Activated CD4-positive, alpha-beta T cell treated with anti-CD3 and anti-CD28 coated beads, Interleukin-2, amount 50 U/mL, for 1 hour (primary cell): Measurements from ENCODE around the gene ADGRA1.

Experiments used
- DNase-seq: peaks from one replicate; pipeline ENCODE4 v3.0.0-alpha.2; 2020

The ADGRA1 gene

DNA sequence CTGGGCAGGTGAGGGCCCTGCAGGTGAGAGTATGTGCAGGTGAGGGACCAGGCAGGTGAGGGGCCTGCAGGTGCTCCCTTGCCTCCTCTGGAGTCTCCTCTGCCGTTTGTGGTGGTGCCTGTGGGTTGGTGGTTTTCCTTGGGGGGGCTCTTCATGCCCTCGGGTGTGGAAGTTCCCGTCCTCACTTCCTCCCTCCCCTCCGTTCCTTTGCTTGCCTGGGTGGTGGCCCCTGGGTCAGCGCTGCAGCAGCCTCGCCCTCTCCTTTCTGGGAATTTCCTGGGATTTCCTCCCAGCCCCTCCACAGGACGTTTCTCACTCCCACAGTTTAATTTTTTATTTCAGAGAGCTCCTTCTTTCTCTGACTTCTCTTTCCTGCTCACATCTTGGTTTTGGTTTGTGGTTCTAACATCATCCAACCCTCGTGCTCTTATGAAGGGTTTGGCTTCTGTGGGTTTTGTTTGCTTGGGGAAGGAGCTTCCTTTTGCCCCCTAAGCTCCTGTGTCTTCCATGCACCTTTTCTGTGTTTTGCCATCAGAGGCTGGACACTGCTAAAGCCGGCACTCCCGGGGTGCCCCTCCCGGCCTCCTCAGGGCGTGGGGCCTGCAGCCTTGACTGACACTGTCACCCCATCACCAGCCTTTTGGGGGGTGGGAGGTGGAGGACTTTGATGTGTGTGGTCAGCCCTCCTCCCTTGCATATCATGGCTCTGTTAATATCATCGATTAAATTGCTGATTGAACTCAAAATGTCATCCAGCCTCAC lies 29.2 kb upstream of the ADGRA1 start:
- DNase-seq = no peak

DNA sequence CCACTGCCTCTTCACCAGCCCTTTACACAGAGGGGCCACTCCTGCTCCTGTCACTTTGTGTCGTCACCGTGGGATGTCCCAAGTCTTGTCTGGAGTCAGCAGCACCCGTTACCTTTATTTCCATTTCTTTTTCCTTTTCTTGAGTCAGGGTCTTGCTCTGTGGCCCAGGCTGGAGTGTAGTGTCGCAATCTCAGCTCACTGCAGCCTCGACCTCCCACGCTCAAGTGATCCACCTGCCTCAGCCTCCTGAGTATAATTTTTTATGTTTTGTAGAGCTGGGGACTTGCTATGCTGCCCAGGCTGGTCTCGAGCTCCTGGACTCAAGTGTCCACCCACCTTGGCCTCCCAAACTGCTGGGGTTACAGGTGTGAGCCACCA lies 28.6 kb upstream of the ADGRA1 start:
- DNase-seq = no peak

DNA sequence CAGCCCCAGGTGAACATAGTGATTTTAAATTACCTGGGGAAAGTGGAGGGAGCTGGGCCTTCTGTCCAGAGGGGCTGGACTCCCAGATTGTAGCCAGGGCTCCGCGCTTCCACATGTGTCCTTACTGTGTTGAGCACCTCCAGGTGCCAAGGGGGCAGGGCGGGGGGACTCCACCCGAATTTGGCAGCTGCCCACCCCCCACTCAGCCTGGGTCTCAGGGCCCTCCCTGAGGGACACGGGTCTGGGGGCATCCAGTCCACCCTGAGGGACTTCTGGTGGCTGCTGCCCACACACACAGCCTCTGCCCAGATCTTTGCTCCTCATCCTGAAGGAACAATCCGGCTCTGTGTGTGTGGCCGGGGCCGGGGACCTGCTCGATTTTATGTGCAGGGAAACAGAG lies 28.2 kb upstream of the ADGRA1 start:
- DNase-seq = no peak

DNA sequence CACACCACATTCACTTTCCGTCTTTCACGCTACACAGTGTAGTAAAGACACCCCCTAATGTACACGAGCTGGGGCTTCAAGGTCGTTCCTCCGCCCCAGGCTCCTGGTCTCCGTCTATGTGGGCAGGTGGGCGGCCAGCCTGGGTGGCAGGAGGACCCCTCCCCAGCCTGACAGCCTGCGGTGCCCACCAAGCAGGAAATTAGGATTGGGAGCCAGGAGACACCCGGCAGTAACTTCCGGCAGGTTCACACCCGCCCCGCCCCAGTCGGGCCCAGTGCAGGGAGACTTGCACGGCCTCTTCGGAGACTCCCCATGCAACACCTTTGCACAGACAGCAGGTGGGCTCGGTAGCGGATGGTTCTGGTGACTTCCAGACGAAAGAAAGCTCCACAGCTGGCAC lies 27.7 kb upstream of the ADGRA1 start:
- DNase-seq = no peak

DNA sequence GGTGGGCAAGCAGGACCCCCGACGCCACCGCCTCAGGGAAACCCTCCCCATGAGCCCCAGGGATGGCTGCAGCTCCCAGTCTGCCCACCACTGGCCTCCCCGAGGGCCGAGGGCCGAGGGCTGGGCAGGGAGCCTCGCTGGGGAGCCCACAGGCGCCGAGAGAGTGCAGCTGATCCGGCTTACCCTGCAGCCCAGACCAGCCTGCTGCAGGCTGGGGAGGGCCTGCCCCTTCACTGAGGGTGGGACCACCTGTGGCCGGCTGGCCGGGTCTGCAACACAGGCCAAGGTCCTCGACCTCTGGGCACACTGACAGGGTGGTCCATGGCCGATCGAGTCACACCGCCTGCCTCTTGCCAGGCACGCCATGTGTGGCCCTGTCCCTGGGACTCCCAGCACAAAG lies 27.3 kb upstream of the ADGRA1 start:
- DNase-seq = no peak

DNA sequence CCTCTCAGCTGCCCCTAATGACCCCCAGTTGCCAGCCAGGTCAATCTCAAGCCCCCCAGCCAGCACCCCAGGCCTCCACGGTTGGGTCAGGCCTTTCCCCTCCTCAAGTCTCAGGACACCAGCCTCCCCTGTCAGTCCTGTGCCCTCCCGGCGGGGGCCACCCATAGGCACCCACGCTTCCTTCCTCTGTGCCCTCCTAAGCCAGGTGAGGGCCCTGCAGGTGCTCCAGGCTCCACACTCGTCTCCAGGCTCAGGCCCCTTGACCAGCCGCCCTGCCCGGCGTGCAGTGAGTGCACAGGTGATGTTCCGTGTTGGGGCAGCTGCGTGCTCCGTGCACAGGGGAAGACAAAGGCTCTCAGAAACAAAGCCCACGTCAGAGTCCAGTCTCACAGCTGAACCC lies 26.8 kb upstream of the ADGRA1 start:
- no peak for DNase-seq

DNA sequence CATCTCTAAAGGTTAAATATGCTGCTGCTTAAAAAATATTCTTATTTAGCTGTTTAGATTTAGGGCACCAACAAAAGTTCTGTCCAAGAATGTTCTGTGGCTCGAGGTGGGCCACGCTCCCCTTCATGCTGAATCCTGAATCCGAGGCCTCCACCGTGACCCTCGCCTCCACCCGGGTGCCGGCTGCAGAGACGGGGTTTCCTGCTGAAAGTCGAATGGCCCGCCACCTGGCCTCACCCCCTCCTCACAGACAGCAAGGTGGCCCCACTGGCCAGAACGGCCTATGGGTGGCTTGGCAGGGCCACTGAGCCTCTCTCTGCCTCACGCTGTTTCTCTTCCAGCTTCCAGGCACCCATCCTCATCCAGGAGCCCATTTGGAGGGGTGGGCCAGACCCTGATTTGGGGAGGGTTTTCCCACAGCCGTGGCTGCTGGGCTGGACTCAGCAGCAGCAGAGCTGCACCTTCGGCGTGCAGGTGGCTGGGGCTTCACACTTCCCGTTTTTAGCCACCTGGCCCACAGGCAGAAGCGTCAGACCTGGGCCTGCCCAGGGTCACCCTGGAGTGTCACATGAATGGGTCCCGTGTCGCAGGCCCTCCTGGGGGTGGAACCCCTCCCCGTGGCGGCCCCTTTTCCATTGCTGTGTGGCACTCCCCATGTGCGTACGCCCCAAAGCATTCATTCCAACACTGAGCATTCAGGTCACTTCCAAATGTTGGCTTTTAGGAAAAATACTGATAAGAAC lies 26.3 kb upstream of the ADGRA1 start:
- no peak for DNase-seq

DNA sequence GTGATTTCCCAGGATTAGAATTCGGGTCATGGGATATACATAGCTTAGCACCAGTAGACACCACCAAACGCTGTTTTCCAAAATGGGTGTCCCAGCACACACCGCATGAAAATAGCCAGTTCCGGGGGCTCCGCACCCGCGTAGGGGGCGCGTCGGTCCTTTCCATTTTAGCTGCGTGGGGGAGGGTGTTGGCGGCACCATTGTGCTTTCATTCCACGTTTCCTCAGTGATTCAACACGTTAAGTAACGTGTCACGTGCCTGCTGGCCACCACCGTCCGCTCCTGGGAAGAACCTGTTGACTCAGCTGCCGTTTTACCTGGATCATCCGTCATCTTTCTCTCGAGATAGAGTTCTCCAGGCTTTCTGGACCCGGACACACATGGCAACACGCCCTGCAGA lies 25.6 kb upstream of the ADGRA1 start:
- DNase-seq = no peak

DNA sequence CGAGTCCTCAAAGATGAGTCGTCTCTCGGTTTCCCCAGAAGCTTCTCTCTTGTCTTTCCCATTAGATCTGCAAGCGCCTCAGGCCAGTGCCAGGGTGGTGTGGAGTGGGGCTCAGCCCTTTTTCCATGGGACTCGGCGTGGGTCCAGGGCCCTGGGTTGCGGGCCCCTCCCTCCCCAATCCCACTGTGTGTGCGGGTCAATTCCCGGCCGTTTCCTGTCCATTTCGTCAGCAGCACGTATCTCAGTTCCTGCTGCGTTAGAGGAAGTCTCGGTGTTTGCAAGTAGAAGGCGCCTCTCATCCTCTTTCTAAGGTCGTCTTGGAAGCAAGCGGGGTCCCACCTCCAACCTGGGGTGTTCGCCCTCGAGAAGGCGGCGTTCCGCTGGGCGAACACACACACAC lies 25.1 kb upstream of the ADGRA1 start:
- DNase-seq = no peak

DNA sequence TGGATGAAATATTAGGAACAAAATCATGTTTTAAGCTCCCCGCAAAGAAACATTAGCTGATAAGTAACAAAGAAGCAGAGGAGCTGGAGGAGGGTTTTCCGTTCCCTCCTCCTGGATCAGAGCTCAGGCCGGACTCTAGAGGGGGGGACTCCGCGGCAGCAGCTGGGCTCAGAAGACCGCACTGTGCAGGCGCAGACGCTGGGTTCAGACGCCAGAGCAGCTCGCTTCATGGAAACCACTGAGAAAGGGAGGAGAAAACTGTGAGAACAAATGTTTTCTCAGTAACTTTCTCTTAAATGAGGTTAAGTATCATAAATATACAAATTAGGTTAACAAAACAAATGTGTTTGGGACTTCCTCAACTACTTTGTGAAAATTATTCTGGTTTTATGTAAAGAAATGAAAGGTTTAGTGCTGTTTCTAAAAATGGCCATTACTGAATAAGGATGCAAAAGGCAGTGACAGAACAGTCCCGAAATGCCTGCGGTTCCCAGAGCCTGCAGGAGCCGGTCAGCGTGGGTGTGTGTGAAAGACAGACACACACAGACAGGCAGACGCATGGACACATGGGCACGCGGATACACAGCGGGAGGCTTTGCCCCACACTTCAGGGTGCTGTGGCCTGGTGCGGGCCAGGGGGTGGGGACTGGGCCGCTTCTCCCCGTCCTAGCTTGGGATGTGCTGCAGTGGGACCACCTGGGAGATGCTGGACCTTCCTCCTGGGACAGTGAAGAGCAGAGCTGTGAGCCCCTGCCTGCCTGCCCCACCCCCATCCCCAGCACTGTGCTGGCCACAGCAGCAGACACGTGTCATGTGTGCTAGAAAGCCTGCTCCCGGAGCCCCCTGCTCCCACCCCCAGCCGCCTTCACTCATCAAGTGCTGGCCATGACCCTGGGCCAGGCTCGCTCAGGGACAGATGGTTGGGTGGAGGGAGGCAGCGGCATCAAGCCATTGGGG lies 20.3 kb upstream of the ADGRA1 start:
- DNase-seq = no peak

DNA sequence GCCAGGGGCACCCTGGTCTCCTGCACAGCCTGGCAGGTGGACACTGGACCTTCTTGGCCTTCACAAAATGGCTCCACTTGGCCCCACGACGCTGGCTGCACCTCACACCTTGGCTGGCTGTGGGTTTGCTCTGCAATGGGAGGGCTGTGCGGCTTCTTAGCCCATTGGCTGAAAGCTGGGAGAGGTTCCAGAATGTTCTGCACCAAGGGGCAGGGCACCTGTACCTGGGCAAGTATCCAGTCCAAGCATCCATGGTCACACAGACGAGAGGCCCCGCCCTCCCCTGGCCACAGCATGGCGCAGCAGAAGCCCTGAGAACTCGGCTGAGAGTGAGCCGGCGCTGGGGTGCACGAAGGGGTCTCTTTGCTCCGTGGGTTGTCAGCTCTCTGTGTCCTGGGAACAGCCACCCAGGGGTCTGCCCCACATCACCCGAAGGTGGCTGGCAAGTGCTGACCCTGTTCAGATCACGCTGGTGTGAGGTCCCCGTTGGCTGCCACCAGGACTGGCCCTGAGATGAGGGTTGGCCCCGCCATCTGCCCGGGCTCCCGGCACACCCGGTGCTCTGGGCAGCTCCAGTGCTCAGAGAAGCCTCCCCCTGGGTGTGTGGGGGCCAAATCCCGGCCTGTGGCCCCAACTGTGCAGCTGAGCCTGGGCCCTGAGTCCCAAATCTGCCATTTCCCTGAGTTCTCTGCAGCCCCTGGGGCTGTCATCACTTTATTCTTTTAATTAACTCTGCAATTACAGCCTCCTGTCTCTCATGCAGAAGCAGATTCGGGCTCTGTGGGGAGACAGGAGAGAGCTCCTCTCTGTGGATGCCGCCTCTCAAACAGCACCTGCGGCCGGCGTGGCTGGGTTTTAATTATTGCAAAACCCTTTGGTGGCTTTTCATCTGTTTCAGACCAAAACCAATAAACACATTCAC lies 19.4 kb upstream of the ADGRA1 start:
- no peak for DNase-seq

DNA sequence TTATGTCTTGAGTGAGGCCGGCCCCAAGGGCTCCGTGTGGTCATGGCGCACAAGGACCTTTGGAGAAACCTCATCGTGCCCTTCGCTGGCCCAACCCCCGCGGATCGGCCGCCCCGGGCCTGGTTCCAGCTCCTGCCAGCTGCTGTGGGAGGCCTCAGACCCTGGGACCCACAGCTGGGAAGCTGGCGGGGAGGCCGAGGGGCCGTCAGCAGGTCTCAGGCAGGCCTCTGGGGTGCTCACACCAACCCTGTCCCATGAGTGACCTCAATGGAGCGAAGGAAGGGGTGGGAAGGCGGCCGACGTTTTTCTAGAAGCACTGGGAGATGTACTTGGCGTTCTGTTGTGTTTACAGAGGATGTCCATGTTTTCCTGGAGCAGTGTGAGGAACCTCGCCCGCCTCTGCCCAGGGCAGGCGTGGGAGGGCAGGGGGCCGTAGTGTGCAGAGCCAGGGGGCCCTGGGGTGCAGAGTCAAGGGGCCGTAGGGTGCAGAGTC lies 18.6 kb upstream of the ADGRA1 start:
- no peak for DNase-seq

DNA sequence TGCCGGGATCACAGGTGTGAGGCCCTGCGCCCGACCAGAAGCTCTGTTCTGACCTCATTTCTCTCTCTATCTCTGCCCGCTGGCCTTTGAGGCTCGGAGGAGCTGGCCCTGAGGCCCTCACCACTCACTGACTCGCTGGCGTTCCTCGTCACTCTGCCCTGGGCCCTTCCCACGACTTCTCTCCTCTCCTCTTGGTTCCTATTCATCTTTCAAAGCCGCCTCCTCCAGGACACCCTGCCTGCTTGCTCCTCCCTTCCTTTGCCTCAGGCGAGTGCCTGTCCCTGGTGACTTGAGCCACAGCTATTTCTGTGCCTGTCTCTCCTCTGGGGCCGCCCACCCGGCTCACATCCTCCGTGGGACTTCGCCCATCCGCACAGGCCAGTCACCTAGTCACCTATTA lies 17.3 kb upstream of the ADGRA1 start:
- no peak for DNase-seq

DNA sequence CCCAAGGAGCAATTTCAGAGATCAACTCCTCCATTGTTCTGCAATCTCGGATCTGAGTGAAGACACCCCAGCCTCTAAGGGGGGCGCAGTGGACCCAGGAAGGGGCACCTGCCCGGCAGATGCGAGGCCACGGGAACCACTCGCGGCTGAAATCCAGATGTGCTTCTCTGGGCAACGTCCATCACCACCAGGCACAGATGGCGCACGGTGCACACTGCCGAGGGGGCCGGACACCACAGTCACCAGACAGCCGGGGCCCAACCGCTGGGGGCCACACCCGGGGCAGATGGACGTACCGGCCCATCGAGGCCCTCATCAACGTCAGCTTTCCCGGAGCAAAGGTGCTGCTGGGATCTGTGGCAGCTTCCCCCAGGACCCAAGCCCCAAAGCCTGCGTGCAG lies 16.9 kb upstream of the ADGRA1 start:
- no peak for DNase-seq

DNA sequence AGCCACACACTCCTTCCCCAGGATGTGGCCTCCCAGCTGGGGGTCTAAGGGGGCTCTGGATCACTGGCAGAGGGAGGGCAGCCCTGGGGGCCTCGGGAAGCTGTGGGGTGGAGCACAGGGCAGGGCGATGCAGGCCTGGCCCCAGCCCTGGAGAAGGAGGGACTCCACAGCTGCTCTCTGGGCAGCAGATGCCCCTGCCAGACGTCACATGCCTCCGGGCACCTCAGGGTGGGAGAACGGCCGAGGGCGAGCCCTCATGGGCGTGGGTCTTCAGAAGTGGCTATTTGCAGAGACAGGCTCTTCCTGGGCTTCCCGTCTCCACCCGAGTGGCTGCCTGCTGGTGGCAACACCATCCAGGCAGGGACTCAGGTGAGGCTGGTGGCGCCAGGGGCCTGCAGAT lies 16.0 kb upstream of the ADGRA1 start:
- no peak for DNase-seq

DNA sequence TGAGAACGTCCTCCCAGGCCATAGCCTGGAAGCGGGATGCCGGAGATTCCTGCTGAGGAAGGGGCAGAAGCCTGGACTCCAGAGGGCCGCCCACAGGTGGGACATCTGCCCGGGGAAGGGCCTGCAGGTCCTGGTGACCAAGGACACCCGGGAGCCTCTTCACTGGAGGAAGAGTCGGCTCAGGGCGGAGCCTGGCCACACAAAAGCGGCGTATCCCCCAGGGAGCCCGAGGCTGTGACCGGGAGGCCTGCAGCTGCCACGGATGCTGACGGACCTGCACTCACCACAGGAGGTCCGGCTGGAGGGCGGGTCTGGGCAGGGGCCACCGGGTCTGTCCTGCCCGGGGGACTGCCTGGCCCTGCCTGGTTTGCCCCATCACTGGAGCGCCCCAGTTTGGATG lies 15.5 kb upstream of the ADGRA1 start:
- DNase-seq = no peak

DNA sequence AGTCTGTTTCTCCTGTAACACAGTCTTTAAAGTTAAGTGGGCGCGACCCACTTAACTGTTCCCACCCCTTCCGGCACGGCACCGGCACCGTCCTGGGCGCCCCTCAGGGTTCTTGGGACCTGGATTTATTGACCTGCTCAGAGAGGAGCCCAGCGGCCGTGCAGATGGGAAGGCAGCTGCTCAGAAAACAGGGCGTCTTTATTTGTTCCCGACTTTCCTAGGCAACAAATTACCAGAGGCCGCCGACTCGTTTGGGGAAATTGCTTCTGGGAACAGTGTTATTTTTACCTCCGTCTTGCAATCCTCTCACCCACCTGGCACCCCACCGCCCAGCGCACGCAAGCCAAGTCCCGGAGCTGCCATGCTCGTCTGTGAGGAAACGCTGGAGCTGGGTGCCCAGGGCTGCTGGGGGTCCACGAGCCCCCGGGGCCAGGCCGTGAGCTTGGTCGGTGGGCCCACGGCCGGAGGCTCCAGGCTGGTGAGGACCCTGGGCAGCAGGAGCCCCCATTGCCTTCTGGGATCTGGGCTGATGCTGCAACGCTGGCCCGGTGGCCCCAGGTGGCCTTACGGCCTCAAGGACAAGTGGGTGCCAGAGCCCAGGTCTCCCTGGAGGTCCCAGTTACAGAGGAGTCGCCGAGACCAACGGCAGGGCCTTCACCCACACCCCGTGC lies 14.9 kb upstream of the ADGRA1 start:
- DNase-seq = no peak

DNA sequence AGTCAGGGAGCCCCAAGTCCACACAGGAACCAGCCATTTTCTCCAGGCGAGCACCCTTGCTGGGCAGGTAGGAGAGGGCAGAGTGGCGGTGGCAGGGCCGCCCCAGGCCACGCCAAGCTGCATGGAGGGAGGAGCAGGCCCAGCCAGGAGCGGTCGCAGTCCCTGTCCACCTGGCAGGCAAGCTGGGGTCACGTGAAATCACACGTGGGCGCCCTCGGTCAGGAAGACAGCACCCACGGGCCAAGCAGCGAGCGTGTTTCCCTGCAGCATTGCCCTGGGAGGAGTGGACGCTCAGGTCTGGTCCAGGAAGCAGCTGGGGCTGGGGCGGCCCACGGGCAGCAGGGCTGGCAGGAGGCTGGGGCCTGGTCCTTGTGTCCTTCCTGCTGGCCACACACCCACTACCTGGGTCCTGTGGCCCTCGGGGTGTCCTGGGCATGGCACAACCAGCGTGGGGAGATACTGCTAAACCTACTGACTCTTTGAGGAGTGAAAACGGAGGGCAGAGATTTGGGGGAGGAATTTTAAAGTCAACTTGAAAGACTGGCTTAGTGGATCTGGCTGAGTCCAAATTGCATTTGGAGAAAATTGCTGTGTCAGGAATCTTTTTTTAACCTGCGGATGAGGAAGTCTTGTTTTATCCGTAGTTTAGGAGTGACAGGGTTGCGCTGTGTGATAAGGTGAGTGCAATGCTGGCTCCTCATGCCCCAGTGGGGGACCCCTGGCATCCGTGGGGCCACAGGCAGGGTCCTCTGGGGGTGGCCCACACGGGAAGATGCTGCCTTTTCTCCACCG lies 12.2 kb upstream of the ADGRA1 start:
- no peak for DNase-seq

DNA sequence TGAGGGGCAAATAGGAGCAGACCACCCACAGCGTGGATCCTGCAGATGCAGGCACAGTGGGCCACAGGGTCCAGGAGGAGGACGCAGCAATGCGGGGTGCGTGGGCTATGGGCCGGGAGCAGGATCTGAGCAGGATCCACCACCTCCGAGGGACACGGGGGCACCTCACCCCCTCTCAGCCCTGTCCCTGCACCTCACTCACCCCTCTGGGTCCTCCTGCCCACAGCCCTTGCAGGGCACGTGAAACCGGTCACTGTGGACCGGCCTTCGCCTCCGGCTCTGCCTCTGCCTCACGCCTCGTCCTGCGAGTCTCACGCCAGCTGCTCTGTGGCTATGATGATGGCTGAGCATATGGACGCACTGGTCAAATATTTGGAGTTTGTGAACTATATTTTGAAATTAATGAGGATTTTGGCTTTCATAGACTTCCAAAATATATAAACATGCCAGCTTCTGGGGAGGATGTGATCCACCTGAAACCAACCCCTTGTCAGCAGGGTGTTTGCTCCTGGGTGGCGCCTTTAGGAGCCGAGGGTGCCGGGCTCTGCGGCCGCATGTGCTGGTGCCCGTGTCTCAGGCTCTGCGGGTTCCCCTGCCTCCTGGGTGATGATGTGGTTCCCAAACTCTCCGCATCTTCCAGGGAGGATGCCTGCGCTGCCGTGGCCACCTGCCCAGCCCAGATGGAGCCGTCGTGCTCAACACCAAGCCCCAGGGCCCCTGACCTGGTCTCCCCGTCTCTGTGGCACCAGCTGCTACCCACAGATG lies 11.3 kb upstream of the ADGRA1 start:
- no peak for DNase-seq
